Colonic mucosa (tissue), 4 donors: ENCODE data around the gene SLC30A9. TPM values are rescaled to one million over a fixed set of nuclear protein-coding genes. Genes with fewer than 3 reads are reported as not detected.

Experiments
- DNase-seq: peaks from one replicate; pipeline ENCODE4 v3.0.0-alpha.2; 2020
- H3K27ac ChIP-seq: fragments of 200-600 bp; one replicate; pipeline ENCODE4 v1.8.0; 2021
- H3K27me3 ChIP-seq: fragments of 200-600 bp; one replicate; pipeline ENCODE4 v1.8.0; 2021
- H3K36me3 ChIP-seq: fragments of 200-600 bp; one replicate; pipeline ENCODE4 v1.8.0; 2021
- H3K4me1 ChIP-seq: fragments of 200-600 bp; one replicate; pipeline ENCODE4 v1.8.0; 2021; ENCODE audit warnings: mild to moderate bottlenecking
- H3K4me3 ChIP-seq: fragments of 200-600 bp; one replicate; pipeline ENCODE4 v1.8.0; 2021
- H3K9ac ChIP-seq, 2 donors: one replicate each; pipeline ENCODE4 v1.7.0; 2013; ENCODE audit warnings: control low read depth in 2 of 2, low read depth in 2 of 2, low read length in 2 of 2
- H3K9me3 ChIP-seq: fragments of 200-600 bp; one replicate; pipeline ENCODE4 v1.8.0; 2021
- CTCF ChIP-seq: fragments of 200-600 bp; IDR thresholded peaks from one replicate; pipeline ENCODE4 v1.8.0; 2022; ENCODE audit warnings: antibody characterized with exemption, mild to moderate bottlenecking
- intact Hi-C: fragments of 100-400 bp; cut with DNase I; formaldehyde crosslinking; loops from one replicate; pipeline ENCODE4 v1.14.1; 2022
- total RNA-seq, 2 donors: library from RNA; stranded (reverse); fragmentation: NEBNext Ultra II Directional in 1 of 2; extraction: Animal tissue kit (Norgen Biotek cat#: 25700) in 1 of 2; gene quantifications; one replicate each; pipeline ENCODE4 v1.2.1, GENCODE V29; 2021
- donor health status: healthy.
- donor health status: DM: no; HTN: no; CAD: no.
- donor health status: DM: no; HTN: no; CAD: no.

The SLC30A9 gene
- total RNA-seq, 2 donors from 2014 or later: 70.7 to 81.8 TPM

- intact Hi-C loops: no loop called here
- no peaks in the 10 kb centered on the region for H3K4me1 ChIP-seq
- H3K27me3 ChIP-seq: no peaks in the 10 kb centered on the region
- no peaks in the 10 kb centered on the region for H3K36me3 ChIP-seq
- no peak overlapping the region for H3K27ac ChIP-seq
- no peak overlapping the region for H3K9ac ChIP-seq
- no peak for TF ChIP-seq CTCF
- H3K9me3 ChIP-seq: no peaks in the 10 kb centered on the region
- no peak for DNase-seq
- no peak overlapping the region for H3K4me3 ChIP-seq
These were observed 13.4 kb upstream of the SLC30A9 start for GRCh38 chr4:41976775-41977516.

DNA sequence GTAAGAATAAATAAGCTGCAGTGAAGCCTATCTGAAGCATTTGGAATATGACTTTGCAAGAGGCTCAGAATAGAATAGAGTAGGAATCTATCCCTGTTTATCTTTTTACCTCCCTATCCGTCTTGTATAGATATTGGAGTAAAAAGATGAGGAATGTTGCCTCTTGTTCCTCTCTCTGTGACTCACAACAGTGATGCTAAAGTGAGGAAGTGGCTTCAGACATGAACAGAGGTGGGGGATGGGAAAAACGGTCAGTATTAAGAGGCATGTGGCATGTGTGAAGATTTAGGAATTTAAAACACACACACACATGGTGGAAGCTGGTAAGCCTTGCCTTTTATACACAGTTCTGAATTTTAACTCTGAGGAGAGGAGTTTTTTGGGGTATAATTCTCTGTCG is 12.6 kb upstream of the SLC30A9 start:
- Histone ChIP-seq H3K27me3 (no peaks in the 10 kb centered on the region), H3K4me3 (no peak overlapping the region), H3K27ac (no peak overlapping the region), H3K36me3 (no peaks in the 10 kb centered on the region), H3K9ac (no peak overlapping the region), H3K9me3 (no peaks in the 10 kb centered on the region), H3K4me1 (no peaks in the 10 kb centered on the region)
- DNase-seq: no peak
- intact Hi-C loops: no loop called here
- TF ChIP-seq CTCF: no peak

GRCh38 chr4:41981456-41981855 is 8.9 kb upstream of the SLC30A9 start, which contains the start of gene DCAF4L1:
DCAF4L1 (plus strand) TSS chr4:41981756; CDS start chr4:41981793, 37 bp downstream.
- Histone ChIP-seq H3K4me1 (no peaks in the 10 kb centered on the region), H3K9ac (no peak within 1 kb of the TSS), H3K27me3 (no peaks in the 10 kb centered on the region), H3K36me3 (no peaks in the 10 kb centered on the region), H3K27ac (no peak within 1 kb of the TSS), H3K9me3 (no peaks in the 10 kb centered on the region), H3K4me3 (no peak within 1 kb of the TSS)
- intact Hi-C loops: no loop called here
- no peak for DNase-seq
- TF ChIP-seq CTCF: no peak

GRCh38 chr4:41982716-41983115 is 7.6 kb upstream of the SLC30A9 start:
- Histone ChIP-seq H3K27ac (no peak overlapping the region), H3K27me3 (no peaks in the 10 kb centered on the region), H3K9me3 (no peaks in the 10 kb centered on the region), H3K4me3 (no peak overlapping the region), H3K36me3 (no peaks in the 10 kb centered on the region), H3K9ac (no peak overlapping the region), H3K4me1 (no peaks in the 10 kb centered on the region)
- intact Hi-C loops: no loop called here
- no peak for DNase-seq
- TF ChIP-seq CTCF: no peak

GRCh38 chr4:41985151-41985550 is 5.2 kb upstream of the SLC30A9 start:
- no peak for TF ChIP-seq CTCF
- Histone ChIP-seq H3K36me3 (no peaks in the 10 kb centered on the region), H3K27ac (no peak overlapping the region), H3K9ac (no peak overlapping the region), H3K9me3 (no peaks in the 10 kb centered on the region), H3K27me3 (no peaks in the 10 kb centered on the region), H3K4me3 (no peak overlapping the region), H3K4me1 (no peaks in the 10 kb centered on the region)
- intact Hi-C loops: no loop called here
- DNase-seq: no peak
